Mesothelial cell of epicardium (in vitro differentiated cells): Measurements from ENCODE around the gene NRCAM. TPM values are rescaled to one million over a fixed set of nuclear protein-coding genes. Genes with fewer than 3 reads are reported as not detected.

Experiments used
- DNase-seq, 2 experiments: peaks; one replicate each; pipeline ENCODE4 v3.0.0; 2021; ENCODE audit warnings: low spot score in 2 of 2; ENCODE audit not compliant: unreplicated experiment in 2 of 2
- H3K27ac Mint-ChIP-seq: 2 replicates; pipeline ENCODE4 v1.8.0; 2021; ENCODE audit warnings: mixed read lengths
- H3K27me3 Mint-ChIP-seq: 2 replicates; pipeline ENCODE4 v1.8.0; 2021; ENCODE audit warnings: low read depth, mixed read lengths
- H3K36me3 Mint-ChIP-seq: 2 replicates; pipeline ENCODE4 v1.8.0; 2021; ENCODE audit warnings: mixed read lengths
- H3K4me1 Mint-ChIP-seq: 2 replicates; pipeline ENCODE4 v1.8.0; 2021; ENCODE audit warnings: mixed read lengths
- H3K4me3 Mint-ChIP-seq: 2 replicates; pipeline ENCODE4 v1.8.0; 2021; ENCODE audit warnings: mild to moderate bottlenecking, moderate library complexity, mixed read lengths
- H3K9me3 Mint-ChIP-seq: 2 replicates; pipeline ENCODE4 v1.8.0; 2021; ENCODE audit warnings: mixed read lengths
- total RNA-seq: library from RNA; stranded (reverse); gene quantifications from 3 replicates; pipeline ENCODE4 v1.2.1, GENCODE V29; 2021
- TF ChIP-seq, protein P1 (sequence below): fragments of 200-600 bp; sonication (generic); IDR thresholded peaks from one replicate; pipeline ENCODE4 v1.5.0; 2021; ENCODE audit warnings: antibody characterized with exemption; ENCODE audit not compliant: unreplicated experiment

NRCAM gene
- total RNA-seq, 1 donor from 2014 or later = 5.7 TPM

- TF ChIP-seq, protein P1, sequence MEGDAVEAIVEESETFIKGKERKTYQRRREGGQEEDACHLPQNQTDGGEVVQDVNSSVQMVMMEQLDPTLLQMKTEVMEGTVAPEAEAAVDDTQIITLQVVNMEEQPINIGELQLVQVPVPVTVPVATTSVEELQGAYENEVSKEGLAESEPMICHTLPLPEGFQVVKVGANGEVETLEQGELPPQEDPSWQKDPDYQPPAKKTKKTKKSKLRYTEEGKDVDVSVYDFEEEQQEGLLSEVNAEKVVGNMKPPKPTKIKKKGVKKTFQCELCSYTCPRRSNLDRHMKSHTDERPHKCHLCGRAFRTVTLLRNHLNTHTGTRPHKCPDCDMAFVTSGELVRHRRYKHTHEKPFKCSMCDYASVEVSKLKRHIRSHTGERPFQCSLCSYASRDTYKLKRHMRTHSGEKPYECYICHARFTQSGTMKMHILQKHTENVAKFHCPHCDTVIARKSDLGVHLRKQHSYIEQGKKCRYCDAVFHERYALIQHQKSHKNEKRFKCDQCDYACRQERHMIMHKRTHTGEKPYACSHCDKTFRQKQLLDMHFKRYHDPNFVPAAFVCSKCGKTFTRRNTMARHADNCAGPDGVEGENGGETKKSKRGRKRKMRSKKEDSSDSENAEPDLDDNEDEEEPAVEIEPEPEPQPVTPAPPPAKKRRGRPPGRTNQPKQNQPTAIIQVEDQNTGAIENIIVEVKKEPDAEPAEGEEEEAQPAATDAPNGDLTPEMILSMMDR = peak; percentile 80
- Mint-ChIP-seq H3K27ac (no peak overlapping the region), H3K27me3 (no peaks in the 10 kb centered on the region), H3K4me1 (no peaks in the 10 kb centered on the region), H3K36me3 (peaks cover 13% of the 10 kb centered on the region), H3K4me3 (no peak overlapping the region), H3K9me3 (no peaks in the 10 kb centered on the region)
- DNase-seq = no peak
Observed at GRCh38 chr7:108497082-108497725, 41.0 kb upstream of the NRCAM start.

DNA sequence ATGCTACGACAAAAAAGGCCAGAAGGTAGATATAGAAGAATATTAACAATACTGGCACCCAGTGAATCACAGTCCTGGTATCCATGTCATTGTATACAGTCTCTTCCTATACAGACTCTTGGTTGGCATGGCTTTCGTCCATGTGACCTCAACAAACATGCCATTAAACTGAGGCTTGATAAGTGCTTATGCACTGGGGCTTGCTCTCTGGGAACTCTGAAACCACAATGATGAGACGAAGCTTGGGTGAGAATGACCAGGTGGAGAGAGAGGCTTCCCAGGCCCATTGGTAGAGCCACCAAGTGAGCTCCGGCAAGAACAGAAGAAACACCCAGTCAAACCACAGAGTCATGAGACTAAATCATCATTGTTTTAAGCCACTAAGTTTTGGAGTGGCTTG lies 36.5 kb upstream of the NRCAM start:
- no peak overlapping the region for H3K27ac Mint-ChIP-seq
- H3K27me3 Mint-ChIP-seq = no peaks in the 10 kb centered on the region
- H3K9me3 Mint-ChIP-seq = no peaks in the 10 kb centered on the region
- TF ChIP-seq, protein P1 = no peak
- H3K4me3 Mint-ChIP-seq = no peak overlapping the region
- DNase-seq = no peak
- peaks cover 2% of the 10 kb centered on the region for H3K4me1 Mint-ChIP-seq
- peaks cover 7% of the 10 kb centered on the region for H3K36me3 Mint-ChIP-seq

DNA sequence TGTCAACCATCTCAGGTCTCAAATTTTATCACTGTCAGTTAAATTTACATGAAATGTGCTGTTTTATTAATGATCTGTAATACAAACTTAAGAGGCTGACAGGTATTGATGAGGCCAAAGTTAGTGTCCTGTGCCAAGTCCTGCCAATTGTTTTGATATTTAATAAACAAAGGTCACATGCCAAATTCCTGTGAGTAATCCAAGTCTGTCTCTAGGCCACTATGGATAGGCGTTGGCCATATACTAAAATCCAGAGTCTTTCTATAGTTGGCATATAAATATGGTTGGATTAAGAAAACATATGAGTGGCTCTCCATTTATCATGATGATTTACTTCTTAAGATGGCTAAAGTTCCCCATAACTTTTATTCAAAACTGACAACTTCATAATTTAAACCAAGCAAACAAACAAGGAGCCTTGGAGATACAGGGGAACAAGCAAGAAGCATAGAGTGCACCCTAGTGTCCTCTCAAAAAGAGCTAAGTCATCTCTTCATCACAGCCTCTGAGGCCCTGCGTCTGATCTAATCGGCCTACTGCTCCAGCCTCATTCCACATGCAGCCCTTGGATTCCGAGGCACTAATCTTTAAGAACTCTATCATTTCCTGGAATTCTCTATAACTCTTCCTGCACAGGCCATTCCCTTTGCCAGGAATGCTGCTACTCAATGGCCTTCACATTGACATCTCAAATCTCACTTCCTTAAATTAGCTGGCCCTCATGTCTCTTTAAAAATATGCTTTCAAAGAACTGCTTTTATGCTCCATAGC lies 32.7 kb upstream of the NRCAM start:
- no peak overlapping the region for H3K27ac Mint-ChIP-seq

DNA sequence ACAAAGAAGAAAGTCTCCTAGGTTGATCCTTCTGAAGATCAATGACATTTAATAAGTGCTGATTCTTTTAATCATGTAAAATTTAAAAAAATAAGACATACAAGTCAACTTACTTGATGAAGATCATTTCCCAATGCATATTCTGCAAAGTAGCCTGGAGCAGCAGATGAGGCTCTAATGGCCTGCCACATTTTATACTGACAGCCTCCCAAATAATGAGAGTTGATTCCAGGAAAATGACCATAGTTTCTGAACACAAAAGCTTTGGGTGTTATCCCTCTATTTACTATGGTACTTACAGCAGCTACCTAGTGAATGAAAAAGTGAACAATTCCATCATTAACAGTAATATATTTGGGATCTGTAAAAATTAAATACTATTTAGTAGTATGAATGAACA lies 31.4 kb upstream of the NRCAM start:
- H3K36me3 Mint-ChIP-seq = peaks cover 4% of the 10 kb centered on the region
- TF ChIP-seq, protein P1 = no peak
- H3K9me3 Mint-ChIP-seq = no peaks in the 10 kb centered on the region

More for the DNA sequence above, 32.7 kb upstream of the NRCAM start:
- DNase-seq = no peak
- H3K27me3 Mint-ChIP-seq = no peaks in the 10 kb centered on the region
- no peaks in the 10 kb centered on the region for H3K9me3 Mint-ChIP-seq
- H3K36me3 Mint-ChIP-seq = peaks cover 6% of the 10 kb centered on the region
- peaks cover 2% of the 10 kb centered on the region for H3K4me1 Mint-ChIP-seq
- TF ChIP-seq, protein P1 = no peak
- H3K4me3 Mint-ChIP-seq = no peak overlapping the region

GRCh38 chr7:108486291-108486966 lies 30.2 kb upstream of the NRCAM start:
- Mint-ChIP-seq H3K9me3 (no peaks in the 10 kb centered on the region), H3K27ac (no peak overlapping the region), H3K4me3 (no peak overlapping the region), H3K36me3 (peaks cover 8% of the 10 kb centered on the region), H3K27me3 (no peaks in the 10 kb centered on the region), H3K4me1 (peaks cover 2% of the 10 kb centered on the region)
- DNase-seq = no peak
- TF ChIP-seq, protein P1 = no peak

More for the DNA sequence above, 31.4 kb upstream of the NRCAM start:
- no peak for DNase-seq
- no peak overlapping the region for H3K4me3 Mint-ChIP-seq
- no peak overlapping the region for H3K27ac Mint-ChIP-seq
- H3K4me1 Mint-ChIP-seq = peaks cover 2% of the 10 kb centered on the region
- H3K27me3 Mint-ChIP-seq = no peaks in the 10 kb centered on the region
